Inflammatory macrophage (primary cell): ENCODE data around the gene TAB2.
A peak's percentile ranks its signal among the peaks of the same experiment; 100 is the strongest.
"Not testable (repeated sequence)": the region's sequence is repeated elsewhere in the genome, so short reads cannot be mapped to it uniquely, and the experiment has no call there.

ENCODE experiments used
- DNase-seq, 2 donors: peaks; one replicate each; pipeline ENCODE4 v3.0.0-alpha.2; 2020 to 2022

The TAB2 gene

DNA sequence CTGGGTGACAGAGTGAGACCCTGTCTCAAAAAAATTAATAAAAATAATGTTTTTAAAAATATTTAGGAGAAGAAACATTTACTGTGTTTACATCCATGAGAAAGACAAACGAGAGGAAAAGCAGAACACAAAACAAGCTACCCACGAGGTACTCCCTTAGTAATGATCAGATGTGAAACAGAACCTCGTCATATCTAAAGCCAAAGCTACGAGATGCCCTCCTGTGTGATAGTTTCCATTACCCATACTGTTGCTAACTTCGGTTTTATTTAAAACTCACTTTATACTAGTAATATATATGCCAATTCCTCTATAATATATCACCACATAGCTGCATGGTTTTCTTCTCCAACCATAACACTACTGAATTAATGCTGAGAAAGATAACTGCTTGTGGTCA is 103.6 kb downstream of the TAB2 start:
- DNase-seq: no peak

GRCh38 chr6:149422581-149422980 is 105.1 kb downstream of the TAB2 start:
- no peak for DNase-seq

- no peak for DNase-seq
Measured at GRCh38 chr6:149423964-149424440, 106.5 kb downstream of the TAB2 start.

DNA sequence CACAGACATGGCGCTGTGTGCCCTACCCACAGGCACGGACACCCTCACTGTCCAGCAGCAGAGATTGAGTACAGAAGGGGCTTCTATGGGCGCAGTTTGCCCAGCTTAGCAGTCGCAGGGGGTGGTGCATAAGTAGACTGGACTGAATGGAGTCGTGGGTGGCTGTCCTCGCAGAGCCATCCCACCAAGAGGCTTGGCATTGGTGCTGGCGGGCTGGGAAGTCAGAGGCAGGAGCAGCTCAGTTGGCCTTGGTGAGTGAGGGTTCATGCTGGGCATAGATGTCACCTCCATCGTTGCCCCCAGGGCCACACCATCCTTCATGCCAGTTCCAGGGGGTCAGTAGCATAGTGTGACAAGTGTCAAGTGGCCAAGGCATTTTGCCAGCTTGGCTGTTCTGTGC is 107.7 kb downstream of the TAB2 start:
- no peak for DNase-seq

DNA sequence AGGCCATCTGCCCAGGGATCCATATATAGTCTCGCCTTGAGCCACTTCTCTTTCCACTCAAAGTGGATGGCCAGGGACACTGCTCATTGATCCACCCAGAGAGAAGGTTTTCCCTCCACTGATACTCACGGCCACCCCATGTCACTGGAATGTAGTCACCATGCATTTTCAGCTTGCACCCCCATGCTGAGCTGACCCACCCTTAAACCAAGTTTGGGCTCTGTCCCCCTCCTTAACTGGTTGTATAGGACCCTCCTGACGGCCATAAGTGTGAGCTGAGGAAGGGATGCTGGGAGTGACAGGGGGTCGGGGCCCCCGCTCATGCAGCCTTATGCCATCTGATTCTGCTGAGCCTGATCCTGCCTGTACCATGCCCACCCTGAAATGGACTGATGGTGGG is 108.2 kb downstream of the TAB2 start:
- no peak for DNase-seq

GRCh38 chr6:149428606-149429005 is 111.1 kb downstream of the TAB2 start:
- no peak for DNase-seq

- no peak for DNase-seq
Measured at GRCh38 chr6:149429427-149430360, 112.2 kb downstream of the TAB2 start.

DNA sequence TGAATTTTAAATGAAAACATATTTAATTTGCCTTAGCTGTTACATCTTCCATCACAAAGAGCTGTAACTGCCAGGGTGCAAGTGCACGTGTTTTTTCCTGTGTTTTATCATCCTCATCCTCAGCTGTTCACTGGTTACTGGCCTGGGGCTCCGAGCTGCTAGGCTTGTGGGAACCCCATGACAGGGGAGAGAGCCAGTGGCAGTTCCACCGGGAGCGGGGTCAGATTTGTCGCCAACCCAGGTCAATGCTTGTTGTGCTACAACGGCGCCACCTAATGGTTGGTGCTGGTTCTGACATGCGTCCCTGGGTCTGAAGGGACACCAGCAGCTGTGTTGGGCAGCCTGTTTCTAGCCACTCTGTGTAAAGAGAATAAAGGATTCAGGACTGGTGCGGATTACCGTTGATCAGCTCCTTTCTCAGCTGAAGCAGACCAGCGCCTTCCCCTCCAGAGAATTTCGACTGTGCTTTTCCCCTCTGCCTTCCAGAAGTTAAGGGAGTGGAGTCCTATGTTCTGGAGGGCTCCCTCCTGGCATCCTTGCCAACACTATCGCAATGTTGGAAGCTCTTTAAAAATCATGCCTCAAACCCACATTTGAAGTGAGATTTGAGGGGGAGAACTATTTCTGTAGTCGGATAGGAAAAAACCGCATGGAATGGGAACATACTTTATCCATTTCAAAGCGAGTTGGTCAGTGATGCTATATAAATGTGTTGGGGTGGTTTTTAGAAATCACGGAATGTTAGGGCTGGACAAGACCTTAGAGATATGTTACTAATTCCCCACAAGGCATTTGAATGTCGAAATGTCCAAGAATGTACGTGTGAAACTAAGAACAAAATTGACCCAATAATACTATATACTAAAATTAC is 114.6 kb downstream of the TAB2 start:
- peak; percentile 88 to 91 for DNase-seq

- no peak for DNase-seq
Measured at GRCh38 chr6:149433405-149433804, 115.9 kb downstream of the TAB2 start.

DNA sequence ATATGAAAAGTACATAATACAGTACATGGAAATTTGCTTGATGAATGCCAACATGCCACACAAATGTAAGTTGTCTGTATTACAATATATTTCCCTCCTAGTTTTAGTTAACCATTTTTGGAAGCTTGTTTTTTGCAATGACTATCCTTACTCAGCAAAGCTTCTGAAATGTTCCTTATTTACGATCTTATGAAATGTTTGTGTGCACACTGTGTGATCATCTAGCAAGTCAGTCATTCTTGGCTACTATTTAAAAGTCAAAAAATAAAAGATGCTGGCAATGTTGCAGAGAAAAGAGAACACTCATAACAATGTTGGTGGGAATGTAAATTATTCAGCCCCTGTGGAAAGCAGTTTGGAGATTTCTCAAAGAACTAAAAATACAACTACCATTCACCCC is 116.4 kb downstream of the TAB2 start:
- DNase-seq: peak; percentile 14 to 41

- no peak for DNase-seq
Measured at GRCh38 chr6:149435919-149436586, 118.5 kb downstream of the TAB2 start.

DNA sequence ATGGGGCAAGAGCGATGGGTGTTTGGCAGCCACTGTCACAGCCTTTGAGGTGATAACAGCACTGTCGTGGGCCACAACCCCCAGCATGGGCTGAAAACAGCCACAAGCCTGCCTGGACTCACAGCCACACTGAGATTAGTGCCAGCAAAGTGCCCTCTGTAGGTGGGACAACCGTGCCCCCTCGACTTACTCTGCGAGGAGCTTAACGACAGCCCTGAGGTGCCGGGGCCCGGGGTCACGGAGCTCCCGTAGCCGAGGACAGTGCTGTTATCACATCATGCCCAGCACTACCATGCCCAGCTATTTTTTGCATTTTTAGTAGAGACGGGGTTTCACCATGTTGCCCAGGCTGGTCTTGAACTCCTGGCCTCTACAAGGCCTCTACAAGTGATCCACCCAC is 119.1 kb downstream of the TAB2 start:
- no peak for DNase-seq

- DNase-seq: no peak
Measured at GRCh38 chr6:149437212-149437611, 119.7 kb downstream of the TAB2 start.

GRCh38 chr6:149438855-149439254 is 121.3 kb downstream of the TAB2 start:
- no peak for DNase-seq

DNA sequence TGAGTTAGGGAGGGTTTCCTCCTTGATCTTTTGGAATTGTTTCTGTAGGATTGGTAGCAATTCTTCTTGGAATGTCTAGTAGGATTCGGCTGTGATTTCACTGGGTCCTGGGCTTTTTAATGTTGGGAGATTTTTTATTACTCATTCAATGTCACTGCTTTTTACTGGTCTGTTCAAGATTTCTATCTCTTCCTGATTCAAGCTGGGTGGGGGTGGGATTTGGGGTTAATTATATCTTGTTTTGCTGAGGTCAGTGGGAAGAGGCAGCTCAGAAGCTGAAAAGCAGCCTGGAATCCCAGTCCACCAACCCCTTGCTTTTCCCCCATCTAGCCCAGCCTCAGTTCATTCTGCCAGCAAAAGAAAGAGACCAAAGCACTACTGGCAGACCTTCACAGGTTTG is 122.1 kb downstream of the TAB2 start:
- no peak for DNase-seq

GRCh38 chr6:149440735-149441671 is 123.5 kb downstream of the TAB2 start:
- DNase-seq: no peak

GRCh38 chr6:149441740-149442139 is 124.2 kb downstream of the TAB2 start:
- DNase-seq: no peak

GRCh38 chr6:149443411-149444181 is 126.1 kb downstream of the TAB2 start:
- DNase-seq: no peak

- DNase-seq: not testable (repeated sequence)
Measured at GRCh38 chr6:149444360-149445094, 127.0 kb downstream of the TAB2 start.

DNA sequence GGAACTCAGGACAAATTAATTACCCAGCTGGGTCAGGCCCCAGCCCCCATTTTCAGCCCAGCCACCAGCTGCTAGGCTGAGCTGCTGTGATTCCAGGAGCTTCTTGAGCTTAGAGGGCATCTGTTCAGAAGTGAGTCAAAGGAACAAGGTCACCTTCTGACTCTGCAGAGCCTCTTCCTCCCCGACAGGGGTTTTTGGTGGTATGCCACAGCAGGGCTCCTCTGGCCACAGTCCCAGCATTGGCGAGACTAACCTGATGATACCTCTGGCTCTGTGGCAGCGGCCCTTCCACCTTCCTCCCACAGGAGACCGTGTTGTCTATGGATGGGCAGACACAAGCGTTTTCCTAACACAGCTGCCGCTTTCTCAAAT is 127.6 kb downstream of the TAB2 start:
- no peak for DNase-seq
